Keratinocyte (primary cell): ENCODE results near the gene NFAM1.

ENCODE experiments used
- CTCF ChIP-seq, 3 experiments: IDR thresholded peaks in 1 of 3; conservative IDR thresholded peaks in 1 of 3; optimal IDR thresholded peaks in 1 of 3; 2 replicates in 2 of 3; 3 replicates in 1 of 3; pipeline versions ENCODE3 to v1.5.1; 2011; ENCODE audit warnings: low read length in 3 of 3, mild to moderate bottlenecking in 3 of 3, moderate library complexity in 2 of 3, control low read depth in 1 of 3, inconsistent platforms in 1 of 3; ENCODE audit not compliant: insufficient read depth in 2 of 3; ENCODE audit errors: extremely low read depth in 1 of 3
- EZH2 ChIP-seq: IDR thresholded peaks from one replicate; pipeline ENCODE4 v1.6.1; 2012; ENCODE audit warnings: inconsistent platforms, mild to moderate bottlenecking, low read length, moderate library complexity

- no peak for TF ChIP-seq CTCF (optimal IDR thresholded peaks at IDR 0.05 in 1 of 3, IDR thresholded peaks at IDR 0.05 in 1 of 3, conservative IDR thresholded peaks at IDR 0.05 in 1 of 3; ENCODE audit: extremely low read depth in 1 of 3, insufficient read depth in 2 of 3, low read length in 3 of 3)
- no peak for TF ChIP-seq EZH2
Observed at GRCh38 chr22:42399315-42400271, 32.6 kb downstream of the NFAM1 start.
